ENCODE results near the gene HHAT.
A peak's percentile ranks its signal among the peaks of the same experiment; 100 is the strongest.

HHAT gene

DNA sequence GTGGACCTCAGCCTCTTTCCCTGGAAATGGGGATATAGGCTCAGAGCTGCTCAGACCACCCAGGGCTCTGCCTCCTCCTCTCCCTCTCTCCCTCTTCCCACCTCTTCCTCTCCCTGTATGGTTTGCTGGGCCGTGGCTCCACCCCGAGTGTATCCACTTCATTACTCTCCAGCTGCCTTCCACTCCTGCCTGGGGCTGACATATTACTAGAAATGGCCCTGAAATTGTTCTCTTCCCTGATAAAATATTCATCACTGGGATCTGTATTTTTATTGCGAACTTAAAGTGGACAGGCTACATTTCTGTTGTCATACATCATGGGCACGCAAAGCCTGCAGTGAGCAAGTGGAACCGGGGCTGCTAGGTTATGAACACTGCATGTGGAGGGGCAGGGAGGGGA lies 225.0 kb downstream of the HHAT start:
- DNase-seq (ENCODE audit: low spot score) = no peak

DNA sequence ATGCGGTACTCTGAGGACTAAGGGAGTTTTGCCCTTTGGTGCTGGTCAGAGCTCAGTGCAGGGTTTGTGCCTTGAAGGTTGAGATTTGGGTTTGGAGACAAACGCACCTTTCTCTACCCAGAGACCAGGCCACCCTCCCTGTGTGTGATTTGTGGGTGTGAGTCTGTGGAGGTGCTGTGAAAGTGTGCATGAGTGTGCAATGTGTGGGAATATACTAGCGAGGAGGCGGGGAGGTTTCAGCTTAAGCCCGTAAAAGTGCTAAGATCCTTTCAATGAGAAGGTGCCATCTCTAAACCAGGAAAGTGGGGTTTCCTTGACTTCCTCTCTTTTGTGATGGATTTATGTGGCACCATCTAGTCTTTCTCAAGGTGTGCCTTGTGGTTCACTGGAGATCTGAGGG lies 225.7 kb downstream of the HHAT start:
- no peak for DNase-seq (ENCODE audit: low spot score)

DNA sequence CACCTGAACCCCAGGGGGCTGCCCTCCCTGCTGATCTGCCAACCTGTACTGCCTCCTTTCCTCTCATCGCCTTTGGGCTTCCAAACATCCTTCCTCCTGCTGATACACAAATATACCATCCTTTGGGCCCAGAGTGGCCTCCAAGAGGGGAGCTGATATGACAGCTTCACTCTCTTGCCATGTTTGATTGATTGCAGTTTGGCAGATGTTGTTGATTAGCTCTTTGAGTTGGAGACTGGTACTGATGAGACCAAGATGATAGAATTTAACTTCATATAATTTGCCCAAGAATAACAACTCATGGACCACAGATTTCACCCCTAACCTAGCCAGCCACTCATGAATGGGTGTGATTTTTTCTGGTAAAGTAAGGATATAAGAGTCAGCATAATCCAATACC lies 227.8 kb downstream of the HHAT start:
- DNase-seq (ENCODE audit: low spot score) = no peak

DNA sequence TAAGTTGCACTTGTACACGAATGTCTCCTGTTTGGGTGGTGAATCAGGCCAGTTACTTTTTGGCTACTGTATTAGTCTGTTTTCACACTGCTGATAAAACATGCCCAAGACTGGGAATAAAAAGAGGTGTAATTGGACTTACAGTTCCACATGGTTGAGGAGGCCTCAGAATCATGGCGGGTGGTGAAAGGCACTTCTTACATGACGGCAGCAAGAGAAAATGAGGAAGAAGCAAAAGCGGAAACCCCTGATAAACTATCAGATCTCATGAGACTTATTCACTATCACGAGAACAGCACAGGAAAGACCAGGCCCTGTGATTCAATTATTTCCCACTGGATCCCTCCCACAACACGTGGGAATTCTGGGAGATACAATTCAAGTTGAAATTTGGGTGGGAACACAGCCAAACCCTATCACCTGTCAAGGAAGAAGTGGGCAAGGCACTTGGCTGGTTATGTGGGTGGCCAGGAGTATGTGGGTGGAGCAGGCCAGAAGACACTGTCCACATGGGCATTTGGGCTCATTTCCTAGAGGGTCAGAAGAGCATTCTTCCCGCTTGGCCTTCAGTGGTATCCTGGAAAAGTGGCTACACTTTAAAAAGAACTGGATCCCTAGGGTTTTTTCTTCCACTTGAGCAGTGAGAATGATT lies 228.8 kb downstream of the HHAT start:
- no peak for DNase-seq (ENCODE audit: low spot score)

DNA sequence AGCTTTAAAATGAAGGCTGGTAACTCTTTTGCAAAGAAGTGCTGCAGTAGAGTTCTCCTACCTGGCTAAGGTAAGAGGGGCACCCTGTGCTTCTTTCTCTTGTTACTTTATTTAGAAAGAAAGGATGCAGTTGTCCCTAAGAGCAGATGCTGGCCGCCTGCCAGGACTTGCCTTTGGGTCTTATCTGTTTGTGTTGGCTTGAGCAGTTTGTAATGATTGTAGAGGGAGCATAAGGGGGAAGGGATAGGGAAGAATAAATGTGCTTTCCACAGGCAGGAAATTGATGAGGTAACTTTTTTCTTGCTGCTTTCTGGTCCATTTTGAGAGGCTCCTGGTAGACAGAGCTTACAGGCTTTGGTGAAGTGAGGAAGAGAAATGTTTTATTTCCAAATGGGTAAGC lies 229.6 kb downstream of the HHAT start:
- peak; percentile 4 for DNase-seq (ENCODE audit: low spot score)

DNA sequence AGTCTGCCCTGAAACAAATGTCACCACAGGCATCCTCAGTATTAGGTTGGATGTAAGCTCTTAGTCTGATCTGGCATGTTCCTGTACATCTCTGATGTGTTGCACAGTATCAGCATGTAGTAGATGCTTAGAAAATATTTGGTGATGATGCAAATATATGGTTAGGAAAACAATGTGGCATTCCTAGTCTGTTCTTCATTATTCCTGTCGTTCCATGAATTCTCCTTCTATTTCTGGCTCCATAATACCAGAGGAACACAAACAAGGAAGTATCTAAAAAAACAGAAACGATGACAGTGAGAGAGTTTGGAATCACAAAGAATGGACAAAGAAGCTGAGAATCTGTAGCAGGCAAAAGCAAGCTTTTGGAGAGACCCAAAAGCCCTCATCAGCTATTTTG lies 236.6 kb downstream of the HHAT start:
- no peak for DNase-seq (ENCODE audit: low spot score)

DNA sequence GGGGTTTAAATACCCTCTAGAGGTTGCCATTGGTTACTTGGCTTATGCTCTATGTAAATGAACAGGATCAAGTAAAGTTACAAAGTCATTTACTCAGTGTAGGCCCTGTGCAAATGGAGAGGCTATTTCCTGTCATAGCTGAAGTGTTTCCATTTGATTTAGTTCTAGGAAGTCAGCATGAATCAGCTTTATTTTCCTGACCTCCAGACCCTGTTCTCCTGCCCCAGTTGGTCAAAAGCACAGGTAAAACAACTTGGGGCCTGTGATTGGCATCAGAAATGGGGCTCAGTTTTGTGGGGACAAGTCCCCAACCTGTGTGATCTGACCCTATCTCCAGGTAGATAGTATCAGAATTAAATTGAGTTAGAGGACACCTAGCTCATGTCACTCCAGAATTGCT lies 239.9 kb downstream of the HHAT start:
- no peak for DNase-seq (ENCODE audit: low spot score)

DNA sequence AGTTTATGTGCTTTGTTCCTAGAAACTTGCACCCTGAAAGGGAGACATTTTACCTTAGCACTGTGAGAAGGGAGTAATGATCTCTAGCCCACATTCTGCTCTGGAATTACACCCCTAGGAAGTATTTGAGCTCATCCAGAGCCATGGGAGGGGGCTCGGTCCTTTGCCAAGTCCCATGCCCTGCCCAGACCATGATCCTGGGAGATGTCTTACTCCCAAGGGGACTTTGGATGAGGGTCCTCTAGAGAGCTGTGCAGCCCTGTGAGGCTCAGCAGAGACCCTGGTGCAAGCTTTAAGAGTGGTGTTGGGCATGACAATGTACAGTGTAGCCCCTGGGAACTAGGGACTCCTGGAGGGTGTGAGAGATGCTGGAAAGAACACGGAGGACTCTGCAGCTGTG lies 241.4 kb downstream of the HHAT start:
- DNase-seq (ENCODE audit: low spot score) = no peak

DNA sequence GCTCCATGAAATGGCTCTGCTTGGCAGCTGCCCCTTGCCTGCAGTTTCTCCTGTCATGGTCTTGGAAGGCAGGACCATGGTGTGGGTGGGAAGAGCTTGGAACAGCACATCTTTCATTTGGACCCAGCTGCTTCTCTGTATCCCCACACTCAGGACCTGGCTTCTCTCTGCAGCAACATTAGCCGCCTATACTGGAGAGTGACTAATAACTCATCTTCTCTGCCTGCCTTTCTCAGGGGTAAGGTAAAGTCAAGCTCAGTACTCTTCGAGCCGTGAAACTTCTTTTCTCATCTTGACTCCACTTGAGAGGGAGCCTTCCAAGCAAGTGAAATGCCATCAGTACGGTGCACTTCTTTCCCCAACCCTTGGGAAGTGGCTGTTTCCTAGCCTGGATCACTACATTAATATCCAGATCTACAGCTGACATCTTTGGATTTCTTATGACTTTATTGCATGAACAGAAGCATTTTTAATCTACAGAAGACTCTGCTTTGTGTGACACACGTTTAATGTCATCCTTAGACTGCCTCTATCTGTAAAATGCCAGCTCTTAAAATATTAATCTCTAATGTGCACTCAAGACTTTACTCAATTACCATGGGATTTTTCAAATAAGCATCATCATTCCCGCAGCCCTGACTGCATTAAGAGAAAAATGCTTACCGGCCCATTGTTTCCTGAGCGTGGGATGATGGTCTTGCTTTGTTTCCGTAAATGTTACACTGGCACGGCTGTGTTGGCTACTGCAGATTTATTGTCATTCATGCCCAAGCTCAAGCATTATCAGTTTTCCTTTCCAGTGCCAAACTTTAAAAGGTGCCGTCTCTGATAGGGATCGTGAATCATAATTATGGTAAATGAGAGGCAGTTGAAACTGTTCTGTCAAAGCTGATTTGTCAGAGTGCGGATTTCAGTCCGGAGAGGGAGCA lies 242.9 kb downstream of the HHAT start:
- DNase-seq (ENCODE audit: low spot score) = no peak

DNA sequence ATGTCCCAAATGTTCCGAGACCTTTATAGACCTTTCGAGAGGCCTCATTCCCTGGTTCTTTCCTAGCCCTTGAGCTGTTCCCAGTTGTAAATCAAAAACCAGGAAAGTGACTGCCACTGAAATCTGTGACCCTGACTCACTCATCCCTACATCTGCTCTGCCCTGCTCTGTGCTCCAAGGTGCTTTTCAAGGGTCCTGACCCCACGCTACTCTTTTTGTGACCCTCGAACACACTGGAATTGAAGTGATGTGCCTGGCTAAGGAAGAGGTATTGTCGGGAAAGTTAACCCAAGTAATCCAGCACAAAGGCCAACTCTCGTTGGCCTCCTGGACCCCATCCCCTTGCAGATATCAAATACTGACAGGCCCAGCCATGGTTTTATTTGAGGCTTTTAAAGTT lies 244.4 kb downstream of the HHAT start:
- no peak for DNase-seq (ENCODE audit: low spot score)

DNA sequence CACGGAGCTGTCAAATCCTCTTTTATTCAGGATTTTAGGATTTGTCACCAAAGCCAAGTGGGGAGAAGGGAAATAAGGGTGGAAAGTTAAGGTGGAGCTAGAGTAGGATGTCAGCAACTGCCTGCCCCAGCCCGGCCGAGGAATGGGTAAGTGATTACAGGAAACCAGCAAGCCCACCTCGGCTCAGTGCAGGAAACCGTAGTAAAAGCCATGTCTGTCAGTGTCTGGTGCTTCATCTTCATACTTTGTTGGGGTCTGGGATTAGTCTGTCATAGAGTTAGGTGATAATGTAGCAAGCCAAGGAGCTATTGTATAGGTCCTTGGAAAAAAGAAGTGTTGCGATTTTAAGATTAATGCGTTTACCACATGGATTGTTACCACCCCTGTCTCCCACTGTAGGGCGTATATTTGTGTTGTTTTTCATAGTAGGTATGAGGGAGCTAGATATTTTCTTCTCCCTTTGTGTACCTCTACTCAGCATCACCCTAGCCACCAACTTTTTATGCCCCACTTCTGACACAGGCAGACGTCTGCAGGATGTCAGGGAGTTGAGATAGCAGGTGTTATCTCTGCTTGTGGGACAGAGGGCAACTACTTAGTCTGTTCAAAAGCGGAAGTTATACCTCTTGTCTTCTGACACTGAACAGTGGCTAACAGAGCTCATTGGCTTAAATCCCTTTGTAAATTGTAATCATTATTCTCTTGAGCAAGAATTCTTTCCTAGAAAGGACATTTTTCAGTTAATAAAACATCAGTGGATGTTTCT lies 253.7 kb downstream of the HHAT start:
- DNase-seq (ENCODE audit: low spot score) = no peak

DNA sequence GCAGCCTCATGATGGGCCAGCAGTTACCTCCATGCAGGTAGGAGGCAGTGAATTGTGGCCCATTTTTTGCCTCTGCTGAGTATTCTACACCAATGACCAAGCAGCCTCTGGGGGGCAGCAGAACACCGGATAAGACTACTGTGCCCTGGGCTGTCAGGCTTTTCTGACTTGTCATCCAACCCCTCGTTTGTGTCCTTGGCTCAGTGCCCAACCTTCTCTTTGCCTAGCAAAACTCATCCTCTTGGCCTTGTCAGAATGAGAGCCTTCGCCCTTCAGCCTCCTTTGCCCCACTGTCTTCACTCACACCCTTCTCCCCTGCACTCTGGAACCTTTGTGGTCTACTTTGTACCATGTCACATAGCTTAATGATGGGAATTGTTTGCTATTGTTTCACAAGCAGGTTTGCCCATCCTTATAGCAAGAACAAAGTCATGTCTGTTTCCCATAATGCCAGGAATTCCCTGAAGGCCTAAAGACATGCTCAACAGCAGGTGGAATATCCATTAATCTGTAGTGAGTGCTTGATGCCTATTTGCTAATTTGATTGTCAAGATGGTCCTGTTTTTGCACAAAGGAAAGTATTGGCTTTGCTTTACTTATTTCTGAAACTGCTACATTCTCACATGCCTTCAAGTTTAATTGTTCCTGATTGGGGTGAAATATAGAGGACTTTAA lies 255.9 kb downstream of the HHAT start:
- peak; percentile 35 for DNase-seq (ENCODE audit: low spot score)

DNA sequence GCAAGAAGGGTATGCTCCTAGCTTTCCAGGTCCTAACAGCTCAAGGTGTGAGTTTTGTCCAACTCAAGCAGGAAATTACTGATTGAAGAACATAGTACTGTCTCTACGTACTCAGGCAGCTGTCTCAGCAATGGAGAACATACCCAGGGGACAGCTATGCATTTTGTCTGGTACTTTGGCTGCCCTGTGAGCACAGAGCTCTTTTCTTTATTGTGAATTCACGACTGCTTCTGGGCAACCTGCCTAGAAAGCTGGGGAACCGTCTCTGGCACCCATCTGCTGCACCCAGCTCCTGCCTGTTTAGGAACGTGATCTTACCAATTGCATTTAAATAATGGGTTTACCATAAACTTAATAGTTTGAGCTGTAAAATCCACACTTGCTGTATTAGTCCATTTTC lies 258.1 kb downstream of the HHAT start:
- DNase-seq (ENCODE audit: low spot score) = no peak

DNA sequence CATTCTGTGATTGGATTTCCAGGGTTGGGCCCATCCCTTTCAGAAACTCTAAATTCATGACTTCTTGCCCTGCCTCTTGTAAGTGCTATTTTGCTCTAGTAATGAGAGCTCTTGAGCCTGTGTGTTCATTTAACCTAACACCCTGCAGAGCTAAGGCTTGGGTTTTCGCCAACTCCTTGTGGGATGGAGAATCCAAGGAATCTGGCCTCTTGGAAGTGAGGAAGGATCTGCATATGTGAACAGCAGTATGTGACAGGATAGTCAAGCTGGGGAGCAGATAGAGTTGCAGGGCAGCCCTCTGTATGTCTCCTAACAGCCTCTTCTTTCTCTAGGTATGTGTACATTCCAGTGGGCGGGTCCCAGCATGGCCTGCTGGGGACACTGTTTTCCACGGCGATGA lies 258.9 kb downstream of the HHAT start:
- DNase-seq (ENCODE audit: low spot score) = no peak

DNA sequence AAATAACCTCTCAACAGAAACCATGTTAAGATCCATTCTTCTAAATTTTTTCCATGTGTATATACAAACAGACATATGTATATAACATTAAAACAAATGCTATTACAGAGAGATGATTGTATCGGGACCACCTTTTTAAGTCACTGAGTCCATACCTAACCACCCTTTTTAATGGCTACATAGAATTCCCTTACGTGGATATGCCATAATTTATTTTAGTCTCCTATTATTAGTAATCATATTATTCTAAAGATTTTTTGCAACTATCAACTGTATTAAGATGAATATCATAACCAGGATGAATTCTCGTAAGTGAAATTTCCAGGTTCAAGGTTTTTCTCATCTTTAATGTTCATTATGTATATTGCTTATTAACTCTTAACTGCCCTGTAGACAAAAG lies 259.7 kb downstream of the HHAT start:
- DNase-seq (ENCODE audit: low spot score) = no peak

DNA sequence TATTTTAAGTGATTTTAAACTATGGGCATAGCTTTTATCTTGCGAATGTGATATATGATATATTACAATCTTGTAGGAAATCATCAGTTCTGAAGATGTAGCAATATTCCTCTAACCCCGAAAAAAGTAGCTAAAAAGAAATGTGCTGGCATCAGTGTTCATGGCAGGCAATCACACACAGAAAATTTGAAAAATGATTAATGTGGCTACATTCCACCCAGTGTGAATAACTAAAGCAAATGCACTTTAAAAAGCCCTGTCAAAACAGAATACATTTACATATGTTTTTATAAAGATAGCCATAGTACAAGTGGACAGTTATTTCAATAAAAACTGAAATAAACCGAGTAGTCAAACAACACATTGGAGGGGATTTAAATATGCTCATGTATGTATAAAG lies 260.2 kb downstream of the HHAT start:
- DNase-seq (ENCODE audit: low spot score) = no peak

DNA sequence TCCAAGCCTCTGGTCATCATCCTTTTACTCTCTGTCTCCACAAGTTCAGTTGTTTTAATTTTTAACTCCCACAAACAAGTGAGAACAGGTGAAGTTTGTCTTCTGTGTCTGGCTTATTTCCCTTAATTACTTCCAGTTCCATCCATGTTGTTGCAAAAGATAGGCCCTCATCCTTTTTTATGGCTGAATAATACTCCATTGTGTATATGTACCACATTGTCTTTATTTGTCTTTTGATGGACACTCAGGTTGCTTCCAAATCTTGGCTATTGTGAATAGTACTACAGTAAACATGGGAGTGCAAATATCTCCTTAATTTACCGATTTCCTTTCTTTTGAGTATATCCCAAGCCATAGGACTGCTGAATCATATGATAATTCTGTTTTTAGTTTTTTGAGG lies 262.5 kb downstream of the HHAT start:
- DNase-seq (ENCODE audit: low spot score) = no peak

DNA sequence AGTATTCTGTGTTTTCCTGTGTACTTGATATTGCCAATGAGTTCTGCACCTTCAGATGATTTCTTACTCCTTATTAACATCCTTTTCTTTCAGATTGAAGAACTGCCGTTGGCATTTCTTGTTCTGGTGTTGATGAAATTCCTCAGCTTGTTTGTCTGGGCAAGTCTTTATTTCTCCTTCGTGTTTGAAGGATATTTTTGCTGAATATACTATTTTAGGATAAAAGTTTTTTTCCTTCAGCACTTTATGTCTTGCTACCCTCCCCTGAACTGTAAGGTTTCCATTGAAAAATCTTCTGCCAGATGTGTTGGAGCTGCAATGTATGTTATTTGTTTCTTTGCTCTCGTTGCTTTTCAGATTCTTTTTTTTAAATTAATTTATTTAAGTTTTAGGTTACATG lies 265.9 kb downstream of the HHAT start:
- no peak for DNase-seq (ENCODE audit: low spot score)

DNA sequence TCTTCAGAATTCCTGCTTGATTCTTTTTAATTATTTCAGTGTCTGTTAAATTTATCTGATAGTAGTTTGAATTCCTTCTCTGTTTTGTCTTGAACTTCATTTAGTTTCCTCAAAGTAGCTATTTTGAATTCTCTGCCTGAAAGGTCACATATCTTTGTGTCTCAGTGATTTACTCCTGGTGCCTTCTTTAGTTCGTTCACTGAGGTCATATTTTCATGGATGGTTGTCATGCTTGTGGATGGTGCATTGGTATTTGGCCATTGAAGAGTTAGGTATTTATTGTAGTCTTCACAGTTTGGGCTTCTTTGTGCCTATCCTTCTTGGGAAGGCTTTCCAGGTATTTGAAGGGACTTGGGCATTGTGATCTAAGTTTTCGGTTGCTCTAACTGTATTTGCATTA lies 267.9 kb downstream of the HHAT start:
- no peak for DNase-seq (ENCODE audit: low spot score)

DNA sequence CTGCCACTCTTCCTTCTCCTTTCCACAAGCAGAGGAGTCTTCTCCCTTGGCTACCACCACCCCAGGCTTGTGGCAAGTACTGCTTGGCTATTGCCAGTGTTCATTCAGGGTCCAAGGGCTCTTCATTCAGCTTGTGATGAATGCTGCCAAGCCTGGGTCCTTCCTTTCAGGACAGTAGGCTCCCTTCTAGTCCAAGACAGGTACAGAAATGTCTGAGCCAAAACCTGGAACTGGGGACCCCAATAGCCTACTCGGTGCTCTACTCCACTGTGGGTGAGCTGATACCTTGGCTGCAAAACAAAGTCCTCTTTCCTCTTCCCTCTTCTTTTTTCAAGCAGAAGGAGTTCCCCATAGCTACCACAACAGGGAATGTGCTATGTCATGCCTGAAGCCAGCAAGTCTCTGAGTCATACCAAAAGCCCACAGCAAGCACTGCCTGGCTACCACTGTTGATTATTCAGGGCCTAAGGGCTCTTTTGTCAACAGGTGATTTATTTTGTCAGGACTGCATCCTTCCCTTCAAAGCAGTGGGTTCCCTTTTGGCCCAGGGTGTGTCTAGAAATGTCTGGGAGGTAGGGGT lies 268.9 kb downstream of the HHAT start:
- DNase-seq (ENCODE audit: low spot score) = no peak

DNA sequence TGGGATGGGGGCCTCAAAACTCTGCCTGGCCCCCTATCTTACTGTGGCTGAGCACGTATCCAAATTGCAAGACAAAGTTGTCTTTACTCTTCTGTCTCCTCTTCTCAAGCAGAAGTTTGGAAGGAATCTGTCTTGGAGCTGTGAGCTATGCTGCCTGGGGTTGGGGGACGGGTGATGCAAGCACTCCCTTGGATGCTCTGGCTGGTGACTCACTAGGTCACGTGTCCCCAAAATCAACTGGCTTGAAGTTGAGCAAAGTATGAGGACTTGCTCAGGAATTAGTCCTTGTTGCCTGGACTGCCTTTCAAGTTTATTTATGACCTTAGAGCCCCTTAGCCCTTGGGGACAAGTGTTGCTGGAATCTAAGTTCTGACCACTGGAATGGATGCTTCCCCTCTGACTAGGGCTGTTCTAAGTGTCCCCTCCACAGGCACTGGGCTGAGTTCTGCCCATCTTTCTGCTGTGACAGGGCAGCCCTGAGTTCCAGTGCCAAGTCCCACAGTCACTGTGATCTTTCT lies 269.5 kb downstream of the HHAT start:
- no peak for DNase-seq (ENCODE audit: low spot score)
